Prostate gland (tissue), 2 donors: ENCODE results near the gene RPL10.

Experiments used
- POLR2A ChIP-seq: fragments of 450-650 bp; IDR thresholded peaks from one replicate; pipeline ENCODE4 v1.6.1; 2016; ENCODE audit warnings: antibody characterized with exemption, mild to moderate bottlenecking
- TF ChIP-seq, protein P1 (sequence below), 4 experiments: fragments of 200-600 bp in 2 of 4; fragments of 450-650 bp in 2 of 4; sonication (generic) in 2 of 4; IDR thresholded peaks; 1 replicate in 3 of 4; 2 replicates in 1 of 4; pipeline ENCODE4 v1.5.1; 2016 to 2019; ENCODE audit warnings: antibody characterized with exemption in 4 of 4, mild to moderate bottlenecking in 2 of 4, moderate library complexity in 2 of 4

- TF ChIP-seq, protein P1, sequence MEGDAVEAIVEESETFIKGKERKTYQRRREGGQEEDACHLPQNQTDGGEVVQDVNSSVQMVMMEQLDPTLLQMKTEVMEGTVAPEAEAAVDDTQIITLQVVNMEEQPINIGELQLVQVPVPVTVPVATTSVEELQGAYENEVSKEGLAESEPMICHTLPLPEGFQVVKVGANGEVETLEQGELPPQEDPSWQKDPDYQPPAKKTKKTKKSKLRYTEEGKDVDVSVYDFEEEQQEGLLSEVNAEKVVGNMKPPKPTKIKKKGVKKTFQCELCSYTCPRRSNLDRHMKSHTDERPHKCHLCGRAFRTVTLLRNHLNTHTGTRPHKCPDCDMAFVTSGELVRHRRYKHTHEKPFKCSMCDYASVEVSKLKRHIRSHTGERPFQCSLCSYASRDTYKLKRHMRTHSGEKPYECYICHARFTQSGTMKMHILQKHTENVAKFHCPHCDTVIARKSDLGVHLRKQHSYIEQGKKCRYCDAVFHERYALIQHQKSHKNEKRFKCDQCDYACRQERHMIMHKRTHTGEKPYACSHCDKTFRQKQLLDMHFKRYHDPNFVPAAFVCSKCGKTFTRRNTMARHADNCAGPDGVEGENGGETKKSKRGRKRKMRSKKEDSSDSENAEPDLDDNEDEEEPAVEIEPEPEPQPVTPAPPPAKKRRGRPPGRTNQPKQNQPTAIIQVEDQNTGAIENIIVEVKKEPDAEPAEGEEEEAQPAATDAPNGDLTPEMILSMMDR (IDR thresholded peaks at IDR 0.05): no peak
- TF ChIP-seq POLR2A: no peak
Measured at GRCh38 chrX:154363706-154364439, 34.3 kb upstream of the RPL10 start.
